ENCODE data around the gene WNT10A. TPM values are rescaled to one million over a fixed set of nuclear protein-coding genes. Genes with fewer than 3 reads are reported as not detected.

The WNT10A gene
- total RNA-seq, 2 experiments from 2014 or later: 0.10 TPM

Other genes with a start within 250 kb of the WNT10A start
- 10 to 100 TPM; 46.8 to 48.6 TPM for gene ZNF142, start 221.2 kb upstream of the WNT10A start, total RNA-seq
- 10 to 100 TPM; 53.4 to 58.6 TPM for gene BCS1L, start 221.2 kb upstream of the WNT10A start, total RNA-seq
- gene RNF25, start 208.8 kb upstream of the WNT10A start, total RNA-seq: 10 to 100 TPM; 20.6 to 29.8 TPM
- gene STK36, start 208.8 kb upstream of the WNT10A start, total RNA-seq: 10 to 100 TPM; 14.6 to 17.3 TPM
- gene TTLL4, start 170.0 kb upstream of the WNT10A start, total RNA-seq: 10 to 100 TPM; 31.6 TPM
- gene CYP27A1, start 98.7 kb upstream of the WNT10A start, total RNA-seq: under 1 TPM; 0.08 to 0.22 TPM
- not detected for gene PRKAG3, start 49.0 kb upstream of the WNT10A start, total RNA-seq
- gene WNT6, start 21.0 kb upstream of the WNT10A start, total RNA-seq: not detected
- gene CDK5R2, start 78.8 kb downstream of the WNT10A start, total RNA-seq: not detected
- gene FEV, start 104.3 kb downstream of the WNT10A start, total RNA-seq: not detected
- gene CRYBA2, start 112.6 kb downstream of the WNT10A start, total RNA-seq: not detected
- not detected for gene CFAP65, start 160.7 kb downstream of the WNT10A start, total RNA-seq
- gene IHH, start 180.1 kb downstream of the WNT10A start, total RNA-seq: not detected